Activated CD4-positive, alpha-beta T cell treated with anti-CD3 and anti-CD28 coated beads, Interleukin-2, amount 10 ng/mL, durations not matched to agents 24 days and 14 days (primary cell): ENCODE results near the gene TRAPPC3. TPM values are rescaled to one million over a fixed set of nuclear protein-coding genes. Genes with fewer than 3 reads are reported as not detected.

ENCODE experiments used
- DNase-seq: peaks from one replicate; pipeline ENCODE4 v3.0.0; 2022
- H3K27ac Mint-ChIP-seq: one replicate; pipeline ENCODE4 v1.8.0; 2022; ENCODE audit warnings: mild to moderate bottlenecking, mixed read lengths
- H3K27me3 Mint-ChIP-seq: one replicate; pipeline ENCODE4 v1.8.0; 2022; ENCODE audit warnings: mixed read lengths
- H3K36me3 Mint-ChIP-seq: one replicate; pipeline ENCODE4 v1.8.0; 2022; ENCODE audit warnings: low read depth, mild to moderate bottlenecking, mixed read lengths
- H3K4me1 Mint-ChIP-seq: one replicate; pipeline ENCODE4 v1.8.0; 2021; ENCODE audit warnings: mixed read lengths
- H3K4me3 Mint-ChIP-seq: one replicate; pipeline ENCODE4 v1.8.0; 2022; ENCODE audit warnings: mild to moderate bottlenecking, moderate library complexity, mixed read lengths
- H3K9me3 Mint-ChIP-seq: one replicate; pipeline ENCODE4 v1.8.0; 2021; ENCODE audit warnings: mixed read lengths
- intact Hi-C: fragments of 100-400 bp; cut with micrococcal nuclease; formaldehyde crosslinking; loops from one replicate; pipeline ENCODE4 v1.15.1; 2023
- total RNA-seq: library from RNA; stranded (reverse); gene quantifications from 2 replicates; pipeline ENCODE4 v1.2.3, GENCODE V29; 2022

The TRAPPC3 gene
- total RNA-seq, 1 donor from 2014 or later, result 71.2 TPM

GRCh38 chr1:36174713-36175112 is 25.4 kb upstream of the TRAPPC3 start:
- Mint-ChIP-seq H3K27me3 (no peaks in the 10 kb centered on the region), H3K4me1 (peaks cover 4% of the 10 kb centered on the region), H3K36me3 (peaks cover 54% of the 10 kb centered on the region), H3K9me3 (no peaks in the 10 kb centered on the region), H3K4me3 (no peak overlapping the region), H3K27ac (no peak overlapping the region)
- intact Hi-C loops, result no loop called here
- DNase-seq, result no peak

GRCh38 chr1:36172983-36173382 is 23.7 kb upstream of the TRAPPC3 start:
- H3K9me3 Mint-ChIP-seq, result no peaks in the 10 kb centered on the region
- no peaks in the 10 kb centered on the region for H3K27me3 Mint-ChIP-seq
- no peak for DNase-seq
- intact Hi-C loops, result no loop called here
- peak overlapping the region; percentile 48 for H3K27ac Mint-ChIP-seq
- no peak overlapping the region for H3K4me3 Mint-ChIP-seq
- H3K36me3 Mint-ChIP-seq, result peaks cover 49% of the 10 kb centered on the region
- peaks cover 8% of the 10 kb centered on the region for H3K4me1 Mint-ChIP-seq

- H3K9me3 Mint-ChIP-seq, result no peaks in the 10 kb centered on the region
- H3K27me3 Mint-ChIP-seq, result no peaks in the 10 kb centered on the region
- peaks cover 8% of the 10 kb centered on the region for H3K4me1 Mint-ChIP-seq
- H3K36me3 Mint-ChIP-seq, result peaks cover 45% of the 10 kb centered on the region
- no peak overlapping the region for H3K4me3 Mint-ChIP-seq
- intact Hi-C loops, result no loop called here
- peak overlapping the region; percentile 17 for H3K27ac Mint-ChIP-seq
- no peak for DNase-seq
Measured at GRCh38 chr1:36172017-36172747, 22.9 kb upstream of the TRAPPC3 start.

- no peak for DNase-seq
- Mint-ChIP-seq H3K4me1 (peaks cover 16% of the 10 kb centered on the region), H3K27me3 (no peaks in the 10 kb centered on the region), H3K27ac (no peak overlapping the region), H3K9me3 (no peaks in the 10 kb centered on the region), H3K36me3 (peaks cover 53% of the 10 kb centered on the region), H3K4me3 (no peak overlapping the region)
- intact Hi-C loops, result no loop called here
Measured at GRCh38 chr1:36170643-36171412, 21.5 kb upstream of the TRAPPC3 start.

- intact Hi-C loops, result no loop called here
- no peaks in the 10 kb centered on the region for H3K9me3 Mint-ChIP-seq
- DNase-seq, result no peak
- peak overlapping the region; percentile 3 for H3K27ac Mint-ChIP-seq
- no peak overlapping the region for H3K4me3 Mint-ChIP-seq
- peaks cover 45% of the 10 kb centered on the region for H3K36me3 Mint-ChIP-seq
- H3K27me3 Mint-ChIP-seq, result no peaks in the 10 kb centered on the region
- peaks cover 20% of the 10 kb centered on the region for H3K4me1 Mint-ChIP-seq
Measured at GRCh38 chr1:36168514-36168913, 19.2 kb upstream of the TRAPPC3 start.

- intact Hi-C loops, result no loop called here
- H3K27me3 Mint-ChIP-seq, result no peaks in the 10 kb centered on the region
- H3K9me3 Mint-ChIP-seq, result no peaks in the 10 kb centered on the region
- no peak for DNase-seq
- H3K4me1 Mint-ChIP-seq, result peaks cover 29% of the 10 kb centered on the region
- H3K4me3 Mint-ChIP-seq, result no peak overlapping the region
- peak overlapping the region; percentile 29 for H3K27ac Mint-ChIP-seq
- H3K36me3 Mint-ChIP-seq, result peaks cover 39% of the 10 kb centered on the region
Measured at GRCh38 chr1:36166938-36167905, 17.9 kb upstream of the TRAPPC3 start.

- H3K4me3 Mint-ChIP-seq, result no peak overlapping the region
- H3K9me3 Mint-ChIP-seq, result no peaks in the 10 kb centered on the region
- intact Hi-C loops, result no loop called here
- H3K27me3 Mint-ChIP-seq, result no peaks in the 10 kb centered on the region
- H3K4me1 Mint-ChIP-seq, result peaks cover 40% of the 10 kb centered on the region
- peaks cover 37% of the 10 kb centered on the region for H3K36me3 Mint-ChIP-seq
- DNase-seq, result no peak
- peak overlapping the region; percentile 9 for H3K27ac Mint-ChIP-seq
Measured at GRCh38 chr1:36166136-36166535, 16.9 kb upstream of the TRAPPC3 start.

GRCh38 chr1:36165145-36165544 is 15.9 kb upstream of the TRAPPC3 start:
- H3K4me3 Mint-ChIP-seq, result no peak overlapping the region
- H3K9me3 Mint-ChIP-seq, result no peaks in the 10 kb centered on the region
- intact Hi-C loops, result no loop called here
- no peak overlapping the region for H3K27ac Mint-ChIP-seq
- peaks cover 31% of the 10 kb centered on the region for H3K36me3 Mint-ChIP-seq
- H3K4me1 Mint-ChIP-seq, result peaks cover 47% of the 10 kb centered on the region
- no peaks in the 10 kb centered on the region for H3K27me3 Mint-ChIP-seq
- no peak for DNase-seq

GRCh38 chr1:36164361-36164760 is 15.1 kb upstream of the TRAPPC3 start:
- Mint-ChIP-seq H3K9me3 (no peaks in the 10 kb centered on the region), H3K27ac (peak overlapping the region; percentile 7), H3K27me3 (no peaks in the 10 kb centered on the region), H3K4me1 (peaks cover 55% of the 10 kb centered on the region), H3K36me3 (peaks cover 31% of the 10 kb centered on the region), H3K4me3 (no peak overlapping the region)
- intact Hi-C loops, result no loop called here
- no peak for DNase-seq

- no peaks in the 10 kb centered on the region for H3K27me3 Mint-ChIP-seq
- H3K9me3 Mint-ChIP-seq, result no peaks in the 10 kb centered on the region
- intact Hi-C loops, result no loop called here
- H3K27ac Mint-ChIP-seq, result peak overlapping the region; percentile 99
- H3K4me3 Mint-ChIP-seq, result no peak overlapping the region
- peaks cover 35% of the 10 kb centered on the region for H3K36me3 Mint-ChIP-seq
- DNase-seq, result no peak
- peaks cover 60% of the 10 kb centered on the region for H3K4me1 Mint-ChIP-seq
Measured at GRCh38 chr1:36163426-36163825, 14.1 kb upstream of the TRAPPC3 start.

GRCh38 chr1:36162680-36163239 is 13.5 kb upstream of the TRAPPC3 start:
- H3K9me3 Mint-ChIP-seq, result no peaks in the 10 kb centered on the region
- H3K4me1 Mint-ChIP-seq, result peaks cover 64% of the 10 kb centered on the region
- intact Hi-C loops, result loop anchor here (1.0 kb wide), 1 partner anchor 62 kb away; the partner anchor contains the start of gene THRAP3
- no peak for DNase-seq
- H3K27me3 Mint-ChIP-seq, result no peaks in the 10 kb centered on the region
- peak overlapping the region; percentile 88 for H3K4me3 Mint-ChIP-seq
- peaks cover 40% of the 10 kb centered on the region for H3K36me3 Mint-ChIP-seq
- H3K27ac Mint-ChIP-seq, result peak overlapping the region; percentile 99

- DNase-seq, result peak; percentile 85
- Mint-ChIP-seq H3K36me3 (peaks cover 41% of the 10 kb centered on the region), H3K9me3 (no peaks in the 10 kb centered on the region), H3K4me1 (peaks cover 66% of the 10 kb centered on the region), H3K4me3 (peak overlapping the region; percentile 88), H3K27me3 (no peaks in the 10 kb centered on the region), H3K27ac (peak overlapping the region; percentile 99)
- intact Hi-C loops, result loop anchor here (1.0 kb wide), 1 partner anchor 62 kb away; the partner anchor contains the start of gene THRAP3
Measured at GRCh38 chr1:36161641-36162531, 12.6 kb upstream of the TRAPPC3 start.
